ENCODE data around the gene RIPPLY2.
A peak's percentile ranks its signal among the peaks of the same experiment; 100 is the strongest.
"Not testable (repeated sequence)": the region's sequence is repeated elsewhere in the genome, so short reads cannot be mapped to it uniquely, and the experiment has no call there.

RIPPLY2 gene, protein sequence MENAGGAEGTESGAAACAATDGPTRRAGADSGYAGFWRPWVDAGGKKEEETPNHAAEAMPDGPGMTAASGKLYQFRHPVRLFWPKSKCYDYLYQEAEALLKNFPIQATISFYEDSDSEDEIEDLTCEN

GRCh38 chr6:83853178-83854000 is at the start of gene RIPPLY2:
Gene RIPPLY2 (plus strand): TSS chr6:83853360. CDS start chr6:83853417, 57 bp downstream.
- H3K4me3 ChIP-seq (replicated peaks; ENCODE audit: low read depth, low read length): peak within 1 kb of the TSS; percentile 44
- DNase-seq (ENCODE audit: low read depth): peak; percentile 33
- no peak for TF ChIP-seq CTCF (IDR thresholded peaks at IDR 0.05; ENCODE audit: low read length, missing control alignments)

- not testable (repeated sequence) for DNase-seq (ENCODE audit: low read depth)
Measured at GRCh38 chr6:83803492-83803891, 49.7 kb upstream of the RIPPLY2 start.

DNA sequence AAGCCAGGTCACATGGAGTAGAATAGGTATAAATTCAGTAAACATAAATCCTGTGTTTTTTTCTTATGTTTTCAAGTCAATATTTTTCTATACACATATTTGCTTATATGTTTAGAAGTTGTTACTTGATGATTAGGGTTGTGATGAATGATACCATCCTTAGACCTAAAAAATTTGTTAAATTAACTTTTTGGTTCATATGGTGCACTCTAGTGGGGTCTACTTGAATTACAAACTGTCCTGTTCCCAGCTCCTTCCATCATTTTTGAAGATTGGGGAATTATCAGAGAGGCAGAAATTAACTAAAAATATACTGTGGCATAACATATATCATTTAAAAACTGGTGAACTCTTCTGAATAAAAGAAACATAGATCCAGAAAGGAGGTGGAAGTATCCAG is 48.3 kb upstream of the RIPPLY2 start:
- no peak for DNase-seq (ENCODE audit: low read depth)
- H3K4me3 ChIP-seq (replicated peaks; ENCODE audit: low read depth, low read length): no peak overlapping the region
- TF ChIP-seq CTCF (IDR thresholded peaks at IDR 0.05; ENCODE audit: low read length, missing control alignments): no peak

More at GRCh38 chr6:83803492-83803891, 49.7 kb upstream of the RIPPLY2 start:
- not testable (repeated sequence) for H3K4me3 ChIP-seq (replicated peaks; ENCODE audit: low read depth, low read length)

- H3K4me3 ChIP-seq (replicated peaks; ENCODE audit: low read depth, low read length): no peak overlapping the region
- no peak for DNase-seq (ENCODE audit: low read depth)
- TF ChIP-seq CTCF (IDR thresholded peaks at IDR 0.05; ENCODE audit: low read length, missing control alignments): no peak
Measured at GRCh38 chr6:83808005-83808404, 45.2 kb upstream of the RIPPLY2 start.

- no peak for DNase-seq (ENCODE audit: low read depth)
- TF ChIP-seq CTCF (IDR thresholded peaks at IDR 0.05; ENCODE audit: low read length, missing control alignments): no peak
- H3K4me3 ChIP-seq (replicated peaks; ENCODE audit: low read depth, low read length): no peak overlapping the region
Measured at GRCh38 chr6:83808926-83809325, 44.2 kb upstream of the RIPPLY2 start.

DNA sequence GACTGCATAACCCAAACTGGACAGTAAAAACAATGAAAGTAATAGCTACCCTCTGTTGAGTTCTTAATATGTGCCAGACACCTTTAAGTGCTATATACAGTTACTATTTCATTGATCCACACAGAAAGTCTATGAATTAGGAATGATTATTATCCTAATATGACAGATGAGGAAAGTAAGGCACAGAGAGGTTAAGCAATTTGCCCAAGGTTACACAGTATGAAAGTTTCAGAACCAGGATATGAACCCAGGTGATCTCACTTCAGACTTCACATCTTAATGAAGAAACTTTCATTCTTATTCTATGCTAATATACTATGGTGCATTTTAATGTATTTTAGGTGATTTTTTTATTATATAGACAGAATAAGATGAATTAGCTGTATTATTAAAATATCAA is 40.6 kb upstream of the RIPPLY2 start:
- TF ChIP-seq CTCF (IDR thresholded peaks at IDR 0.05; ENCODE audit: low read length, missing control alignments): no peak
- no peak overlapping the region for H3K4me3 ChIP-seq (replicated peaks; ENCODE audit: low read depth, low read length)
- DNase-seq (ENCODE audit: low read depth): no peak

DNA sequence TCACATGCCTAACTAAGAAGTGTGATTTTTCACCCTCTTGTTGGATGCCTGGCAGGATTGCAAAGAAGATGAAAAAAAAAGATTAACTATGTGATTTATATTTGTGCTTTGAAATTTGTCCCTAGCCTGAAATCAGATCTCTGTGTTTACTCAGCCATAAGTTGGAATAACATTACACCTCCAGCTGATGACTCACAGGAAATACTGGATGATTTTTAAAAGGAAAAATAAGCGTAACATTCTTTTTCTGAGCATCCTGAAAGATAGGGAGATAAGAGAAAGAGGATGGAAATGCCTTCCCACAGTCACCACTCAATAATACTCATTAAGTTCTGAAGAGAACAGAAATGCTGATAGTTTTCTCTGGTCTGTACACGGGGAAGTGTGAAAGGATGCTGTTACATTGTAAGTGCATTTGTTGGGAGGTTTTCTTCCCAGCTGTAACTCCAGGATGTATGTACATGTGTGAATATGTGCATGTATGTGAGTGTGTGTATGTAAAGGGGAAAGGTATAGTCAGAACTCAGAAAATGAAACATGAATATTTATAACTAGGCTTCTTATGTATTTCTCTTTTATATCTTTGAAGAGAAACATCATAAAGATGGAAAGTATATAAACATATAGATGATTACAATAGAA is 37.4 kb upstream of the RIPPLY2 start:
- TF ChIP-seq CTCF (IDR thresholded peaks at IDR 0.05; ENCODE audit: low read length, missing control alignments): no peak
- no peak overlapping the region for H3K4me3 ChIP-seq (replicated peaks; ENCODE audit: low read depth, low read length)
- peak; percentile 5 for DNase-seq (ENCODE audit: low read depth)
